NCI-H2196 treated with DMSO at 0.1 percent for 48 hours (cell line): ENCODE results near the gene ALG12.

Experiments
- DNase-seq: peaks from one replicate; lab custom pipeline; 2025; ENCODE audit not compliant: unreplicated experiment; lab: John Stamatoyannopoulos, UW

Gene ALG12

GRCh38 chr22:49913446-49913845, 4.8 kb downstream of the ALG12 start:
- no peak for DNase-seq

DNA sequence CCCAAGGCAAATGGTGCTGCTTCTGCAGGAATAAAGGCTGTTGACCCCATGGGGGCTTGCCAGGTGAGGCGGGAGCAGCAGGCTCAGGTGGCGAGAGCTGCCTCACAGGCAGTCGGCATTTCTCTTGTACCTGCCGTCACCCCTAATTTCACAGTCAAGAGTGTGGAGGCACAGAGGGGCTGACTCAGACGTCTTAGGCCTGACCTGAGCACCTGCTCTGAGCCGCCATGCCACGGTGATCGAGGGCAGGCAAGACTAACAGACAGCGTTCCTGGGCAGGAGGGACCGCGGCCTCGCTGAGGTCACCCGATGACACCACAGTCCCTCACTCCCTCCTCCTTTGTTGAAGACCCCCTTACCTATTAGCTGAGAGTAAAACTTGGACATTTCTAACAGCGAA, 5.2 kb downstream of the ALG12 start:
- DNase-seq = no peak

DNA sequence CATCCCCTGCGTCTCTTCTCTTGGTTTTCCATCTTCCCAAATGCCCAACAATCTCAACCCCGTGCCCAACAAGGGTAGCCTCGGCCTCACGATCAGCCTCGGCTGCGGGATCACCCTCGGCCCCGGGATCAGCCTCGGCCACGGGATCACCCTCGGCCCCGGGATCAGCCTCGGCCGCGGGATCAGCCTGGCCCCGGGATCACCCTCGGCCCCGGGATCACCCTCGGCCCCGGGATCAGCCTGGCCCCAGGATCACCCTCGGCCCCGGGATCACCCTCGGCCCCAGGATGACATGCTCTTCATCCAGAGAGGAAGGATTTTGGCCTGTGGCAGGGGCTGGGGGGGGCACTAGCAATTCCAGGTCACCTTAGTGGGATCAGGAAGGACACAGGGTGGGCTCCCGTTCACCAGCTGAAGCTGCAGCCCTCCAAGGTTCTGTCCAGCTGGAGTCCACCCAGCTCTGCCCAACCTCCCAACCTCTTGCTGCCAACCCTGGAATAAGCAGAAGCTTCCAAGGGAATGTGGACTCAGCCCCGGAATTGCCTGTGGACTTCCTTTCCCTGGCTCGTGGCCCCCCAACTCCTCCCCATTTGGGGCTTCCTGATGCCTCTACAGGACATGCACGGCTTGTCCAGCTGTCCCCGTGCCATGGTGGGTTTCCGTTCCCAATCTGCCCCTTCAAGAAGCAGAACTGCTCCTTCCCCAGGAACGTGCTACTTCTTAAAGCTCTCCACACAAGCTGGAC, 6.2 kb downstream of the ALG12 start:
- no peak for DNase-seq

DNA sequence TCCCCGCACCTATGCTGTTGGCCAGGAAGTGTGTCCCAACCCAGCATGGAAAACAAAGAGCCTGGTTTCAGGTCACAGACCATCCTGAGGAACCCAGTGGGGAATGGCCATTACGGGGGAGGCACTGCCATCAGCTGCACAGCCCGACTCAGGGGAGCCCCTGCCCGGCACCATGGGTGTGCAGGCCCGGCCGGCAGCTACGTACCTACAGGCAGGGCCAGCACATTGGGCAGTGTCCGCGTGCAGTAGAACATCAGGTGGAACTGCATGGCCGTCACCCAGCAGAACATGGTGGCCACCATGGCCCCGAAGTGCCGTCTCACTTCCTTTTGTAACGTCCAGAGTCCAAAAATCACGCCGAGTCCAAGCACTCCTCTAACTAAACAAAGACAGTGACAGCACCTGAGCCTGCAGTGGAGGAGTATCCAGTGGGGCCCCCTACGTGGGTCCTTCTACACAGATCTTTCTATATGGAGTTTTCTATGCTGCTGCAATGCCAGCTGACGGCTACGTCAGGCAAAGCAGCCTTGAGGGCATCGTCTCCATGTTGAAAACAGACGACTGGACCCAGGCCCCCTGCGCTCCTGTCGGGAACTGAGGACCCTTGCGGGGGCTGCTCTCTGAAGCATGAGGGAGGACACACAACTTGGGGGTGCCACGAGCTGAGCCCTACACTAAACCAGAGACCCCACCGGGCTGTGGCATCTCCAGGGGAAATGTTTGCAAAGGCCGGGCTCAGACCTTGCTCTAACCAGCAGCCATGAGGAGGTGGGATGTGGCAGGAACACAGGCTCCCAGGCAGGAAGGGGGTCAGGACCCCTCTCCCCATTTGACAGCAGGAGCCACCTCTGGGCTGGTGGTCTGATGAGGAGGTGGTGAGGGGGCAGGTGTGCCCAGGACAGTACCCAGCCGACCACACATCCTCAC, 7.7 kb downstream of the ALG12 start:
- DNase-seq = no peak

- DNase-seq = no peak
These were observed 8.6 kb downstream of the ALG12 start for GRCh38 chr22:49909476-49910205.

- DNase-seq = no peak
These were observed 10.4 kb downstream of the ALG12 start for GRCh38 chr22:49907807-49908206.

DNA sequence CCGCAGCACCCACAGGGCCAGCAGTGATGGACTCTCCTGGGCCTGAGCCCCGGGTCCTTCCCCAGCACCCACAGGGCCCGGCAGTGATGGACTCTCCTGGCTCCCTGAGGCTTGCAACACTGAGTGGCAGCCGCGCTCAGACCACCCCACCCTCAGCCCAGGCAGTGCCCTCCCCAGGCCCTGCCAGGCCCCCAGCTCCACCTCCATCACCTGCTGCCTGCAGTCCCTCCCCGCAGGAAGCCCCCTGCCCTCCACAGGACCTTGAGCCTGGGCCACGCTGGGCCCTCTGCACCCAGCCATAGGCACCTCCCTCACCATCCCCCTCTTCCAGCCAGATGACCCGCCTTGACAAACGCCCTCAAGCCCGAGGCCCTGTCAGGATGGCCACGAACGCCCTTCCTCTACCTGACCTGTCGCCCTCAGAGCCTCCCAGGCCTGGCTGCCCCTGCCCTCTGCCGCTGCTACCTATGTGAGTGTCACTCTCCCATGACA, 11.4 kb downstream of the ALG12 start:
- no peak for DNase-seq

- DNase-seq = no peak
These were observed 12.0 kb downstream of the ALG12 start for GRCh38 chr22:49906071-49906798.

- no peak for DNase-seq
These were observed 12.8 kb downstream of the ALG12 start for GRCh38 chr22:49905465-49905864.

GRCh38 chr22:49904040-49904369, 14.2 kb downstream of the ALG12 start:
- DNase-seq = no peak

GRCh38 chr22:49903322-49904039, 14.8 kb downstream of the ALG12 start:
- DNase-seq = no peak

GRCh38 chr22:49901457-49901856, 16.8 kb downstream of the ALG12 start:
- no peak for DNase-seq

- no peak for DNase-seq
These were observed 17.6 kb downstream of the ALG12 start for GRCh38 chr22:49900441-49901230.

DNA sequence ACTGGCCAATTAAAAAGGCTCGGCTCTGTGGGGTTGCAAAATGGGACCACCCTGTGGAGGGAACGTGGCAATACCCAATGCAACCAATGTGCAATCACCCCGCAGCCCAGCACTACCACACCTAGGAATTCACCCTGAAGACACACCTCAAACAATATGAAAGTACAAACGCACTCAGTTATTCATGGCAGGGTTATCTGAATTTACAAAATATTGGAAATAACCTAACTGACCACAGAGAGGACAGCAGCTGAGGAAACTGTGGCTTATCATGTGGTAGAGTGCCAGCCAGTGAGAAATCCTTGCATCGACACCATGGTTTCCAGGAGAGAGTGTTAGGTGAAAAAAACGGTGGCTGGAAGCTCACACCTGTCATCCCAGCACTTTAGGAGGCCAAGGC, 18.7 kb downstream of the ALG12 start:
- DNase-seq = no peak

DNA sequence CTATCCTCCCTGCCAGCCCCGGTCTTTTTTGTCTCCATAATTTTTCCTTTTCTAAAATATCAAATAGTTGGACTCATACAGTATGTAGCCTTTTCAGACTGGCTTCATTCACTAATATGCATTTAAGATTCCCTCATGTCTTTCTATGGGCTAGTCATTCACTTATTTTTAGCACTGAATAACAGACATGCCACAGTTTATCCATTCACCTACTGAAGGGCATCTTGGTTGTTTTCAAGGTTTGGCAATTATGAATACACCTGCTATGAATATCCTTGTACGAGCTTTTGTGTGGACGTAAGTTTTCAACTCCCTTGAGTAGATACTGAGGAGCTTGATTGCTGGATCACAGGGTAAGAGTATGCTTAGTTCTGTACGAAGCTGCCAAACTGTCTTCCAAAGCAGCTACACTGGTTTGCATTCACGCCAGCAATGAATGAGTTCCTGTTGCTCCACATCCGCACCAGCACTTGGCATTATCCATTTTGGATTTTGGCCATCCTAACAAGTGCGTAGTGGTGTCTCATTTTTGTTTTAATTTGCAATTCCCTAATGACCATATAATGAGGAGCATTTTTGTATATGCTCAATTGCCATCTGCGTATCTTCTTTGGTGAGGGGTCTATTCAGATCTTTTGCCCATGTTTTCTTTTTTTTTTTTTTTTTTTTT, 21.1 kb downstream of the ALG12 start:
- no peak for DNase-seq

DNA sequence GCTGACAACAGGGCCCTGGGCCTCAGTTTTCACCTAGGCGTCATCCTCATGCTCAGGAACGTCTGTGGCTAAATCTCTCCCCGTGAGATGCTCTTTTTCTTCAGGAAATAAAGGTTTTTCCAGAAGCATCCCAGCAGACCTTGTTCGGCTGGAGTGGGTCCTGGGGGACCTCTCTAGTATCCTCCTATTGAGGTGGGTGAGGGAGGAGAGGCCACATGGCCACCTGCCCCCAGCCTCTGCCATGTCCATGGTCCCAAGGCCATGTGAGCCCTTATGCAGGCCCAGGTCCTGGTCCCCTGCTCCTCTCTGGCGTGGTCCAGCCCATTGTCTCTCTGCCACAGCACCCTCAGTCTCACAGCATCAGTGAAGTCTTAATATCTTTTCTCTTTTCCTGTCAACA, 22.0 kb downstream of the ALG12 start:
- DNase-seq = no peak

DNA sequence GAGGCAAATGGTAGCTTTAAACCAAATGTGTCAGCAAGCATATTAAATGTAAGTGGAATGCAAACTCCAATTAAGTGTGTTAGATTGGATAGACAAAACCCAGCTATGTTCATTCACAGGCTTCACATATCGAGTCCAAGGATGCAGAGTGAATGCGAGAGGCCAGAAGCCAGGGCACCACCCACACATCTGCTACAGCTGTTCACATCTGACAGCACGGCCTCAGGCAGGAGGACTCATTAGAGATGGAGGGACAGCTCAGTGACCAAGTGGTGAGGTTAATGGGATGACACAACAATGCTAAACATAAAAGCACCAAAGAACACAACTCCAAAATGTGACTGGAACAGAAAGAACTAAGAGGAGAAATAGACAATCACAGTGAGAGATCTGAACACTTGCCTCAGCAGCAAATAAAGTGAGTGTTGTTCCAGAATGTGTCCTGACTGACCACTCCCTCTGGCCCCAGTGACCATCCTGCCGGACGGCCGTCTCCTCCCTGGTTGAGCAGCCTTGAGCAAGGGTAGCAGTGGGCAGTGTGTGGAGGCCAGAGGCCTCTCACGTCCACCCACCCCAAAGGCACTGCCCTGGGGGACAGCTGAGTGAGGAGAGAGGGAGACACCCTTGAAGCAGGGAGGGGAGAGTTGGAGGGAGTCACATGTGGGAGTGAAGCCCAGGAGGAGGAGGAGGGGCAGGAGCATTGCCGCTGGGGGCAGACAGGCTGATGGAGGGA, 23.8 kb downstream of the ALG12 start:
- no peak for DNase-seq

DNA sequence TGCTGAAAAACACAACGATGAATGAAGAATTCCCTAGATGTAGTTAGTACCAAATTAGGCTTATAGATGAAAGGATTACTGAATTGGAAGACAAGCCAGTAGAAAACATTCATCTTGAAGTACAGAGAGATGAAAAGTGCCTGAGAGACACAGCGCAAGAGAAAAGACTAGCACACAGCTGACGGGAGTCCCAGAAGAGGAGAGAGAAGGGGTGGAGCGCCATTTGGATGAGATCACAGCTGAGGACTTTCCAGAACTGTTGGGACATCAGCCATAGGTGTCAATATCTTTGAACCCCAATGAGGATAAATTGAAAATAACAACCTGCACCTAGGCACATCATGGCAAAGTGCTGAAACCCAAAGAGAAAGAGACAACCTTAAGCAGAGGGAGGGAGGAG, 25.2 kb downstream of the ALG12 start:
- DNase-seq = no peak
